Karpas-422 (cell line): ENCODE measurements around the gene METTL1. TPM values are rescaled to one million over a fixed set of nuclear protein-coding genes. Genes with fewer than 3 reads are reported as not detected.
"Not testable (repeated sequence)": the region's sequence is repeated elsewhere in the genome, so short reads cannot be mapped to it uniquely, and the experiment has no call there.

Experiments used
- DNase-seq: peaks from one replicate; pipeline ENCODE4 v3.0.0-alpha.2; 2015
- H2AFZ ChIP-seq: fragments of 200-600 bp; sonication (generic); 2 replicates; pipeline ENCODE4 v1.6.1; 2014; ENCODE audit warnings: antibody characterized with exemption, low read length, mixed read lengths
- H3K27ac ChIP-seq: fragments of 200-600 bp; sonication (generic); 2 replicates; pipeline ENCODE4 v1.5.1; 2014; ENCODE audit warnings: mild to moderate bottlenecking, low read length, moderate library complexity
- H3K27me3 ChIP-seq: fragments of 200-600 bp; sonication (generic); 2 replicates; pipeline ENCODE4 v1.6.1; 2014; ENCODE audit warnings: low read length, mixed read lengths
- H3K36me3 ChIP-seq: fragments of 200-600 bp; sonication (generic); 2 replicates; pipeline ENCODE4 v1.6.1; 2014; ENCODE audit warnings: low read length, mixed read lengths; ENCODE audit not compliant: insufficient read depth
- H3K4me1 ChIP-seq: fragments of 200-600 bp; sonication (generic); 2 replicates; pipeline ENCODE4 v1.6.1; 2014; ENCODE audit warnings: mild to moderate bottlenecking, low read length, mixed read lengths
- H3K4me2 ChIP-seq: fragments of 200-600 bp; sonication (generic); 2 replicates; pipeline ENCODE4 v1.6.1; 2014; ENCODE audit warnings: low read length, low read depth, mild to moderate bottlenecking; ENCODE audit not compliant: poor library complexity, severe bottlenecking
- H3K4me3 ChIP-seq: fragments of 200-600 bp; sonication (generic); 2 replicates; pipeline ENCODE4 v1.5.1; 2014; ENCODE audit warnings: mild to moderate bottlenecking, antibody characterized with exemption, low read length, mixed read lengths
- H3K79me2 ChIP-seq: fragments of 200-600 bp; sonication (generic); 2 replicates; pipeline ENCODE4 v1.6.1; 2014; ENCODE audit warnings: mild to moderate bottlenecking, low read length, mixed read lengths
- H3K9ac ChIP-seq: fragments of 200-600 bp; sonication (generic); 2 replicates; pipeline ENCODE4 v1.6.0; 2014; ENCODE audit warnings: low read length
- H3K9me2 ChIP-seq: fragments of 200-600 bp; sonication (generic), shearing (Covaris generic); replicated peaks from 2 replicates; pipeline ENCODE4 v1.6.0; 2014; ENCODE audit warnings: mild to moderate bottlenecking, low read length, moderate library complexity; ENCODE audit not compliant: insufficient read depth
- H3K9me3 ChIP-seq: fragments of 300-700, 200-600 bp; sonication (generic); 2 replicates; pipeline ENCODE4 v1.6.1; 2014; ENCODE audit warnings: low read length, mixed read lengths
- H4K20me1 ChIP-seq: fragments of 200-600 bp; sonication (generic); 2 replicates; pipeline ENCODE4 v1.6.1; 2014; ENCODE audit warnings: mild to moderate bottlenecking, antibody characterized with exemption, low read length, low read depth; ENCODE audit not compliant: insufficient read depth
- total RNA-seq: library from RNA; depleted of rRNA; stranded (reverse); fragments of >200 nt; shearing (Covaris generic); gene quantifications from 2 replicates; pipeline ENCODE4 v1.2.3, GENCODE V29; 2014; ENCODE audit warnings: low replicate concordance

METTL1 gene
- total RNA-seq, 1 experiment from 2014 or later = 17.4 TPM

DNA sequence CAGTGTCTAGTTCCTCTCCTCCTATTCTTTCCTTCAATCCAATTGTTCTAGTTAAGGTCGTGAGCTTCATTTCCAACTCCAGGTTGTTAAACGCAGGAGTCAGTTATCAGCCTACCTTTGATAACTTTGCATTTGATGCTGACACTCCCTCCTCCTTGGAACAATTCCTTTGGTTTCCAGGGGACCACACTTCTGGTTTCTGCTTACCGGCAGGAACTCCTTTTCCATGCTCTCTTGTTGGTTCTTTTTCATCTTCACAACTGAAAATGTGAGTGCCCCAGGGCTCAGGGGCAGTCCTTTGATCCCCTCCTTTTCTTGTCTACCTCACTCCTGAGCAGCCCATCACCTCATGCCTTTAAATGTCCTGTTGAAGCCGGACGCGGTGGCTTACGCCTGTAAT, 5.5 kb upstream of the METTL1 start:
- Histone ChIP-seq H3K9me3 (no peaks in the 10 kb centered on the region), H3K36me3 (no peaks in the 10 kb centered on the region), H2AFZ (no peak overlapping the region), H3K4me1 (peaks cover 25% of the 10 kb centered on the region), H3K79me2 (peaks cover 4% of the 10 kb centered on the region; the same call in 1 of the 2 replicates), H3K9ac (no peak overlapping the region), H3K27ac (no peak overlapping the region), H3K4me2 (no peak overlapping the region), H4K20me1 (no peaks in the 10 kb centered on the region), H3K4me3 (no peak overlapping the region), H3K9me2 (no peaks in the 10 kb centered on the region), H3K27me3 (no peaks in the 10 kb centered on the region)
- no peak for DNase-seq

GRCh38 chr12:57776247-57776587, 4.3 kb upstream of the METTL1 start:
- H3K27me3 ChIP-seq = no peaks in the 10 kb centered on the region
- no peak overlapping the region for H3K4me3 ChIP-seq
- H3K9me3 ChIP-seq = no peaks in the 10 kb centered on the region
- H3K9ac ChIP-seq = no peak overlapping the region
- H3K27ac ChIP-seq = no peak overlapping the region
- no peaks in the 10 kb centered on the region for H3K9me2 ChIP-seq
- peaks cover 7% of the 10 kb centered on the region for H3K79me2 ChIP-seq
- no peaks in the 10 kb centered on the region for H4K20me1 ChIP-seq
- H3K4me2 ChIP-seq = no peak overlapping the region
- peaks cover 18% of the 10 kb centered on the region for H3K4me1 ChIP-seq
- no peaks in the 10 kb centered on the region for H3K36me3 ChIP-seq
- no peak overlapping the region for H2AFZ ChIP-seq
- DNase-seq = no peak

DNA sequence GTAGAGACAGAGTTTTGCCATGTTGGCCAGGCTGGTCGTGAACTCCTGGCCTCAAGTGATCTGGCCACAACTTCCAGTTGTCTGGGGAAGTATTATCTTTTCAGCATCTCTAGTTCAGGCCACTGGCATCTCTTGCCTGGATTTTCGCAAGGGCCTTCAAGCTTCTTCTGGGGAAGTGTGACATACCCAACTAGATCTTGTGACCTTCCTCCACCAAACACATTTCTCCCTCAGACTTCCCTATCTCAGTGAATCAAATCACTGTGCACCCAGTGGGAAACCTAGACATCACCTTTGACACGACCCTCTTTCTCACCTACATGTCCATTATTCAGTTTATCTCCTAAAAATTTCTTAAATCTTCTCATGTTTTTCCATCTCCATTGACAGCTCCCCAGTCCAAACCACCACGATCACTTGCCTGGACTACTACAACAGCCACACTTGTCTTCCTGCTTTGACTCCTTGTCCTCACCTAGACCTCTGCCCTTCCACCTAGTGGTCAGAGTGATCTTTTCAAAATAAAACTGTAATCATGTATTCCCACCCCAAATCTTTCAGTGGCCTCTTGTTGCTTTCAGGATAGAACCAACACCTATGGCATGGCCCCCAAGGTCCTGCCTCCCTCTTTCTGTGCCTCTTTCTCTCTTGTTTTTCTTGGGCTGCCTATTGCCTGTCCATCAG, 3.8 kb upstream of the METTL1 start:
- no peak overlapping the region for H2AFZ ChIP-seq
- DNase-seq = no peak

DNA sequence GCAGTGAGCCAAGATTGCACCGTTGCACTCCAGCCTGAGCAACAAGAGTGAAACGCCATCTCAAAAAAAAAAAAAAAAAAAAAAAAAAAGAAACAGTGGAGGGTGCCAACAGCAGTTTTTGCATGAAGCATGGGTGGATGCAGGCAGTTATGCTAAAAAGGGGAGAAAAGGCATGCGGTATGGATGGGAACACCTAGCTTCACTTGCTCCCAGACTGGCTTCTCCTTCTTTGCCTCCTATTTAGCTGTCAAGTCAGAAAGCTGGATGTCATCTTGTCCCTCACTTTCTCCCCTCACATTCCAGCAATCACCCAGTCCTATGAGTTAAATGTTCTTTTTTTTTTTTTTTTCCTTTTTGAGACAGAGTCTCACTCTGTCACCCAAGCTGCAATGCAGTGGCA, 3.1 kb upstream of the METTL1 start:
- H3K27me3 ChIP-seq = no peaks in the 10 kb centered on the region
- H4K20me1 ChIP-seq = no peaks in the 10 kb centered on the region

More for the DNA sequence above, 3.8 kb upstream of the METTL1 start:
- H3K36me3 ChIP-seq = peaks cover under 1% of the 10 kb centered on the region; the same call in 1 of the 2 replicates
- no peak overlapping the region for H3K27ac ChIP-seq
- peaks cover 12% of the 10 kb centered on the region for H3K79me2 ChIP-seq
- H3K4me2 ChIP-seq = no peak overlapping the region
- no peak overlapping the region for H3K4me3 ChIP-seq
- peaks cover 23% of the 10 kb centered on the region for H3K4me1 ChIP-seq
- H3K9ac ChIP-seq = no peak overlapping the region
- H3K27me3 ChIP-seq = no peaks in the 10 kb centered on the region
- no peaks in the 10 kb centered on the region for H3K9me2 ChIP-seq
- no peaks in the 10 kb centered on the region for H3K9me3 ChIP-seq
- no peaks in the 10 kb centered on the region for H4K20me1 ChIP-seq

DNA sequence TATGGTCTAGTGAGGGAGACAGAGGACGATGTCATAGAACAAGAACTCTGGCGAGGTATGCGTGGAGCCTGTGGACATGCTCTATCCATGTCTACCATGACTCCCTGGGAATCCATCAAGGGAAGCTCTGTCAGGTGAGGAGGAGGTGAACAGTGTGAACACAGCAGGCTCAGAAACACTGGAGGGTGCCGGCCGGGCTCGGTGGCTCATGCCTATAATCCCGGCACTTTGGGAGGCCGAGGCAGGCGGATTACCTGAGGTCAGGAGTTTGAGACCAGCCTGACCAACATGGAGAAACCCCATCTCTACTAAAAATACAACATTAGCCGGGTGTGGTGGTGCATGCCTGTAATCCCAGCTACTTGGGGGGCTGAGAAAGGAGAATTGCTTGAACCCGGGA, 2.7 kb upstream of the METTL1 start:
- H3K36me3 ChIP-seq, H3K9me3 ChIP-seq, H3K4me2 ChIP-seq, H3K4me3 ChIP-seq, H3K27me3 ChIP-seq, DNase-seq, H3K9ac ChIP-seq, H4K20me1 ChIP-seq, H2AFZ ChIP-seq, H3K27ac ChIP-seq, H3K9me2 ChIP-seq: not testable (repeated sequence)
- peaks cover 16% of the 10 kb centered on the region for H3K79me2 ChIP-seq
- peaks cover 27% of the 10 kb centered on the region for H3K4me1 ChIP-seq

More for the DNA sequence above, 3.1 kb upstream of the METTL1 start:
- Histone ChIP-seq H3K27ac (no peak overlapping the region), H3K36me3 (peaks cover 4% of the 10 kb centered on the region; the same call in 1 of the 2 replicates), H3K79me2 (peaks cover 16% of the 10 kb centered on the region), H3K4me1 (peaks cover 27% of the 10 kb centered on the region), H3K4me3 (no peak overlapping the region), H3K9me2 (no peaks in the 10 kb centered on the region), H3K4me2 (no peak overlapping the region), H3K9ac (no peak overlapping the region), H2AFZ (no peak overlapping the region), H3K9me3 (no peaks in the 10 kb centered on the region)
- no peak for DNase-seq

DNA sequence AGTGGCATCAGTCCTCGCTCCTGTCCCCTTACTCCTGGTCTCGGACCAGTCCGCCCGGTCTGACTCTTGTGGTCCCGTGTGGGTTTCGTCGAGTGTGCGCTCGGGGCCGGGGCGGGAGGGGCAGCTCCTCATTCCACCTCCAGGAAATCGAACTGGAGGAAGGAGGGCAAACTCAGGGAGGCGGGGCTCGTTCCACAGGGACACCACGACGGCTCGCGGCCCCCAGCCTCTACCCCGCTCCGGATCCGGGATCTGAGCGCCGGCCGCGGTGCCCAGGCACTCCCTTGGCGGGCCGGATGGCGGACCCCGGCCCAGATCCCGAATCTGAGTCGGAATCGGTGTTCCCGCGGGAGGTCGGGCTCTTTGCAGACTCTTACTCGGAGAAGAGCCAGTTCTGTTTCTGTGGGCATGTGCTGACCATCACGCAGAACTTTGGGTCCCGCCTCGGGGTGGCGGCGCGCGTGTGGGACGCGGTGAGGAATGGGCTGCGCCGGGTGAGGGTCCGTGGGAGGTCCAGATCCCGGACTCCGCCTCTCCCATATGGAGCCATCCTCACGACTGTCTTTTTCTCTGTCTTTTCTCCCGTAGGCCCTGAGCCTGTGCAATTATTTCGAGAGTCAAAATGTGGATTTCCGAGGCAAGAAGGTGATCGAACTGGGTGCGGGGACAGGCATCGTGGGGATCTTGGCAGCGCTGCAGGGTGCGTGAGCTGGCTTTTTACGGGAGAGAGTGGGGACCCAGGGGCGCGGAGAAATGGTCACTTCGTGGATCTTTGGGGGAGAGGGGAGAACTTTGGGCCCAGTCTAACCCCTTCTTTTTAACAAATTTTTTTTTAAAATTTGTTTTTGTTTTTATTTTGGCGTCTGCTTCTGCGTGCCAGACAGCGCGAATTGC, 771 bp upstream of the METTL1 start, which contains the start of gene EEF1AKMT3:
EEF1AKMT3 (plus strand) TSS at position 186 of the 894 bp plus-strand sequence; CDS start at position 297, 111 bp downstream.
- peak; percentile 64 for DNase-seq
- peaks cover 16% of the 10 kb centered on the region for H3K79me2 ChIP-seq
- peak within 1 kb of the TSS; percentile 94 for H3K4me3 ChIP-seq

GRCh38 chr12:57771236-57771872, 551 bp downstream of the METTL1 start:
- no peaks in the 10 kb centered on the region for H3K9me2 ChIP-seq
- H3K27ac ChIP-seq = peak overlapping the region; percentile 47; the same call in 1 of the 2 replicates
- peak overlapping the region; percentile 94 for H3K4me3 ChIP-seq
- H4K20me1 ChIP-seq = no peaks in the 10 kb centered on the region
- H2AFZ ChIP-seq = peak overlapping the region; percentile 93
- H3K36me3 ChIP-seq = peaks cover 4% of the 10 kb centered on the region; the same call in 1 of the 2 replicates
- H3K4me2 ChIP-seq = peak overlapping the region; percentile 80
- H3K27me3 ChIP-seq = no peaks in the 10 kb centered on the region
- peak overlapping the region; percentile 85 for H3K9ac ChIP-seq
- no peaks in the 10 kb centered on the region for H3K9me3 ChIP-seq
- peak; percentile 98 for DNase-seq
- peaks cover 16% of the 10 kb centered on the region for H3K79me2 ChIP-seq
- H3K4me1 ChIP-seq = peaks cover 27% of the 10 kb centered on the region

More for the DNA sequence above, 771 bp upstream of the METTL1 start, which contains the start of gene EEF1AKMT3:
- Histone ChIP-seq H3K4me2 (peak within 1 kb of the TSS; percentile 80), H3K9me2 (no peaks in the 10 kb centered on the region), H2AFZ (peak within 1 kb of the TSS; percentile 94), H3K27ac (peak within 1 kb of the TSS; percentile 47; the same call in 1 of the 2 replicates), H3K9ac (peak within 1 kb of the TSS; percentile 85), H3K9me3 (no peaks in the 10 kb centered on the region), H3K4me1 (peaks cover 27% of the 10 kb centered on the region), H3K27me3 (no peaks in the 10 kb centered on the region), H4K20me1 (no peaks in the 10 kb centered on the region), H3K36me3 (peaks cover 4% of the 10 kb centered on the region; the same call in 1 of the 2 replicates)
